Measurements from ENCODE around the gene ASB12.

Gene ASB12

DNA sequence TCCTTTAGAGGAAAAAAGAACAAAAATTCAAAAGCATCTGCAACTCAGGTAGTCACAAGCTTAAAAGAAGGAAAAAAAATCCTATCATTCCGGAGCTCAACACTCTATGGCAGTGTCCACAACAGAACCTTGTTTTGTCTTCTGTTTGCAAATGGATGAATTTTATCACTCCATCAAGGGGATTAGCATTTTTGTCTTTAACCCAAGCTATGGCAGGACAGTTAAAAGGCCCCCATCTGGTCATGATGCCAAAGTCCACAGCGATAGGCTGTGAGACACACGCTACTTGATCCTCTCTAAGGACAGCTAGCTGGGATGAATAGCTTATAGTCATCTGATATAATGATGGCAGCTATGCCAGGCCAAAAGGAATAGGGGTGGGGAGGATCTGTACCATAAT is 41.5 kb downstream of the ASB12 start:
- no peak overlapping the region for H3K4me3 ChIP-seq (ENCODE audit: control insufficient read depth, low read depth, low read length)
- no peak for DNase-seq (ENCODE audit: low read depth)
- TF ChIP-seq, protein P1, sequence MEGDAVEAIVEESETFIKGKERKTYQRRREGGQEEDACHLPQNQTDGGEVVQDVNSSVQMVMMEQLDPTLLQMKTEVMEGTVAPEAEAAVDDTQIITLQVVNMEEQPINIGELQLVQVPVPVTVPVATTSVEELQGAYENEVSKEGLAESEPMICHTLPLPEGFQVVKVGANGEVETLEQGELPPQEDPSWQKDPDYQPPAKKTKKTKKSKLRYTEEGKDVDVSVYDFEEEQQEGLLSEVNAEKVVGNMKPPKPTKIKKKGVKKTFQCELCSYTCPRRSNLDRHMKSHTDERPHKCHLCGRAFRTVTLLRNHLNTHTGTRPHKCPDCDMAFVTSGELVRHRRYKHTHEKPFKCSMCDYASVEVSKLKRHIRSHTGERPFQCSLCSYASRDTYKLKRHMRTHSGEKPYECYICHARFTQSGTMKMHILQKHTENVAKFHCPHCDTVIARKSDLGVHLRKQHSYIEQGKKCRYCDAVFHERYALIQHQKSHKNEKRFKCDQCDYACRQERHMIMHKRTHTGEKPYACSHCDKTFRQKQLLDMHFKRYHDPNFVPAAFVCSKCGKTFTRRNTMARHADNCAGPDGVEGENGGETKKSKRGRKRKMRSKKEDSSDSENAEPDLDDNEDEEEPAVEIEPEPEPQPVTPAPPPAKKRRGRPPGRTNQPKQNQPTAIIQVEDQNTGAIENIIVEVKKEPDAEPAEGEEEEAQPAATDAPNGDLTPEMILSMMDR (conservative IDR thresholded peaks at IDR 0.05; ENCODE audit: control insufficient read depth, insufficient read depth, low read depth, low read length), result no peak

DNA sequence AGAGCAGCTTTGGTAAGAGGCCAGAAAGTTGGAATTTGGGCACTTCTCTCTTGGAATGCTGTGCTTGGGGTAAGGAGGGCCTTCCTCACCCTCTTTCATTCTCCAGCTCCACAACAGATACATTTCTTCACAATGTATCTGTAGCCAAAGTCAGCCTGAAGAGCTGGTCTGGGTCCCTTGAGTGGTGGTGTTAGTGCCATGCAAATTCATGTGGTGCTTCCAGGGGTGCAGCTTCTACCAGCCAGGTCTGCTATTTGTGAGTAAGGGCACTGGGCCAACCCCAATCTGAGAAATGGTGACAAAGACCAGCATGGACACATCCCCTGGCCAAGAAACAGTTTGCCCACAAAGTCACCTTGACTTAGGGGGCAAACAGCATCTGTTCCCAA is 42.7 kb downstream of the ASB12 start:
- DNase-seq (ENCODE audit: low read depth), result no peak
- H3K4me3 ChIP-seq (ENCODE audit: control insufficient read depth, low read depth, low read length), result no peak overlapping the region
- TF ChIP-seq, protein P1 (conservative IDR thresholded peaks at IDR 0.05; ENCODE audit: control insufficient read depth, insufficient read depth, low read depth, low read length), result no peak

DNA sequence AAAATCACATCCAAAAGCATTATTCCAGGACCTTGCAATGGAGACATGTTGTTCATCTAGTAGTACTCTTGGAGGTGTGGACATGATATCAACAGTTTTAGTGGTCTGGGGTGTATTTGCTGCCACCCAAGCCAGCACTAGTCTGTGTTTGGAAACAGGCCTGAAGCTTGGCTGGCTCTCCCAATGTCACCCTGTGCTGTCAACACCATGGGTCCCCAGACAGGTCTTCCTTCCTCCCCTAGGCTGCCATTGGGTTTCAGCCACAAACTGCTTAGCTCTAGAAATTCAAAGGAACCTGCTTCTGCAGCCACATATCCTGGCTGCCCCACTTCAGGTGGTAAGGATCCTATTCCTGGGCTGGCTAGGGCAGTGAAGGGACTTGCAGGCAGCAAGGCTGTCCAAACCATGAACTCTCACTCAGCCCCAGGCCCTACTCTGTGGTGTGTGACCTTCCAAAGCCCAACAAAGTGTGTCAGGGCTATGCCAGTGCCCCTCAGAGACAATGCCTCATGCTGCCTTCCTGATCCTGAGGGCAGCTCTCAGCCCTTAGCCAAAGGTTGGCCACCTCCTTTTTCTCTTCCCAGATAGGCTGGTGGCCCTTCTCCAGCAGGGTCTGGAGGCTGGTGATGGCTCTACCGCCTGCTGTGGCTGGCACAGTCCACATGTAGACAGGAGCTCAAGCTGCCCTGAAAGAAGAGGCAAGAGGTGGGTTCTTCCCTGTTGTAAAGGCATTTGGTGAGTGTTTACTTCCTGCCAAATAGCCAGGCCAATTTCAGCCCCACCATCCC is 43.2 kb downstream of the ASB12 start:
- TF ChIP-seq, protein P1 (conservative IDR thresholded peaks at IDR 0.05; ENCODE audit: control insufficient read depth, insufficient read depth, low read depth, low read length), result no peak
- no peak overlapping the region for H3K4me3 ChIP-seq (ENCODE audit: control insufficient read depth, low read depth, low read length)
- DNase-seq (ENCODE audit: low read depth), result no peak

GRCh38 chrX:64184396-64184795 is 46.0 kb downstream of the ASB12 start:
- TF ChIP-seq, protein P1 (conservative IDR thresholded peaks at IDR 0.05; ENCODE audit: control insufficient read depth, insufficient read depth, low read depth, low read length), result no peak
- DNase-seq (ENCODE audit: low read depth), result no peak
- H3K4me3 ChIP-seq (ENCODE audit: control insufficient read depth, low read depth, low read length), result no peak overlapping the region

GRCh38 chrX:64182208-64182607 is 48.2 kb downstream of the ASB12 start:
- no peak overlapping the region for H3K4me3 ChIP-seq (ENCODE audit: control insufficient read depth, low read depth, low read length)
- TF ChIP-seq, protein P1 (conservative IDR thresholded peaks at IDR 0.05; ENCODE audit: control insufficient read depth, insufficient read depth, low read depth, low read length), result no peak
- DNase-seq (ENCODE audit: low read depth), result no peak

- no peak overlapping the region for H3K4me3 ChIP-seq (ENCODE audit: control insufficient read depth, low read depth, low read length)
- peak; percentile 2 for DNase-seq (ENCODE audit: low read depth)
- TF ChIP-seq, protein P1 (conservative IDR thresholded peaks at IDR 0.05; ENCODE audit: control insufficient read depth, insufficient read depth, low read depth, low read length), result no peak
These were observed 53.5 kb downstream of the ASB12 start for GRCh38 chrX:64176876-64177275.

All from fibroblast of mammary gland (primary cell).